GM18861 (cell line): ENCODE results near the gene NEURL1.

Source experiments
- ATAC-seq: cut with Tn5 transposase; IDR thresholded peaks from one replicate; pipeline ENCODE4 v1.9.1; 2021; ENCODE audit not compliant: unreplicated experiment

Gene NEURL1

DNA sequence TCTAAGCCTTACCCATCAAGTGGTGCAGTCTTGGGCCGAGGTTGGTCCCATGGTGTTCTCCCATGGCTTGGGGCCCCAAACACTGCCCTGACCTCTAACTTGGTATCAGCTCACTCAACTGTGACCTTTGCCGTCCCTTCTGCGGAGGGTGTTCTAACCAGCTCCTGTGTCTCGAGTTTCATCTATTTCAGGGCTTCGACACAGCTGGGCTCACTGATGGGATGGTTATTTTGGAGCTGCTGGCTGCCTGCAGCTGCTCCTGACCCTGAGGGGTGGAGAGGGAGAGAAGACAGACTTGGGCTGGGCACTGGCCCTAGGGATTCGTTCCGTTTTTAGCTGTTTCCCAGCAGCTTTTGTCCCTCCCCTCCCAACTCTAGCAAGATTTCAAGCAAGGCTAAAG lies 86.9 kb downstream of the NEURL1 start:
- ATAC-seq = no peak

DNA sequence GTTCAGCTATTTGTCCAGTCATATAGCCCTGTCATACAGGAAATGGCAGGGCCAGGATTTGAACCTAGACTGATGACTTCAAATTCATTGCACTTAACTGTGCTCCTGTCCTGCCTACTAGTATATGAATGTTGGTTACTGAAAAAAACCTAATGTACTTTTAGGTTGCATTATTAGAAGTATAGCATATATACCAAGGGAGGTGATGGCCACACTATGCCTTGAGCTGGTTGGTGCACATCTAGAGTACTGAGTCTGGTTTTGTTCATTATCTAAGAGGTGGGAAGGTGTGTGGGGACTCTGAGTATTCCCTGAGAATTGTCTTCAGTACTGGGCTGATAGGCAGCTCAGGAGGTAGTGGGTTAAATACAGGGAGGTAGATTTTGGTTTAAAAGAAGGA lies 88.0 kb downstream of the NEURL1 start:
- no peak for ATAC-seq

DNA sequence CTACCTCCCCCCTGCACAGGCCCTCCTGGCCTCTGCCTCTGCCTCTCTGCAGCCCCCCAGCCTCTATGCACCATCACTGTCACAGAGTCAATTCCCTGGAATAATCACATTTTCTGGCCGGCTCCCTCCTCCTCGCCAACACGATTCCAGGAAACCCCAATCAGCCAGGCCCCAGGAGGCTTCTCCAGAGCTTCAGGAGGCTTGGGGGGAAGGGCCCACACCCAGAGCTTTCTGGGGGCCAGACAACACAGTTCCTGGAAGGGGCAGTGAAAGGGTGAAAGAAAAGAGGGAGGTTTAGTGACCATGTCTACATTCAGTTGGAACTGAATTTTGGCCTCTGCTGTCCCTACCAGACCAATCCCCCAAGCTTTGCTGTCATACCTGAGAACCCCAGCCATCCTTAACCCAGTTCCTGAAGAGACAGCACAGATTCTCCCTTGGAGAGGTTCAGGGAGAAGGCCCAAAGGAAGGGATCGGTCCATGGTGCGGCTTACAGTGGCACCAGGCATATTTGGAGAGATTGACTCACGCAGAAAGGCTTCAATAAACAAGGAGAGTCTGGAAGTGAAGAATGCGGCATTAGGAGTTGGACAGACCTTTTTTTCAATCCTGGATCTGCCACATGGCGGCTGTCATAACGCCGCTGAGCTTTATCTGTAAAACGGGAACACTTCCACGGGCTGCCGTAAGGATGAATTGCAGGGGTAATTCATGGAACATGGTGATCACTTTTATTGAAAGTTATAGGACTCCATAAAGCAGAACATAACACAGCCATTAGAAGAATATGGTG lies 89.0 kb downstream of the NEURL1 start:
- no peak for ATAC-seq

DNA sequence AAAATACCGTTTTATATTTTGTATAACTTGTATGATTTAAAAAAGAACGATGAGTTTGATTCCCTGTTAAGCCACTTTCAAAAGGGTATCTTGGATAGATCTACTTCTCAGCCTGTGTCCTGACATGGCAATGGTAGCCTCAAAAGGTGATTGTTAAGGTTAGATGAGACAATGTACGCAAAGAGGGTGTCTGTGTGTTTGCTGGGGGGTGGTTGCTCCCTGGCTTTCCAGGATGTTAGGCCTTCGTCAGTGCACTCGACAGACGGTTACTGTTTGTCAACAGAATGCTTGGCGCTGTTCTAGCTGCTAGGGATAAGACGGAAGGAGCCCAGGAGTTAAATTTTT lies 90.3 kb downstream of the NEURL1 start:
- ATAC-seq = no peak

DNA sequence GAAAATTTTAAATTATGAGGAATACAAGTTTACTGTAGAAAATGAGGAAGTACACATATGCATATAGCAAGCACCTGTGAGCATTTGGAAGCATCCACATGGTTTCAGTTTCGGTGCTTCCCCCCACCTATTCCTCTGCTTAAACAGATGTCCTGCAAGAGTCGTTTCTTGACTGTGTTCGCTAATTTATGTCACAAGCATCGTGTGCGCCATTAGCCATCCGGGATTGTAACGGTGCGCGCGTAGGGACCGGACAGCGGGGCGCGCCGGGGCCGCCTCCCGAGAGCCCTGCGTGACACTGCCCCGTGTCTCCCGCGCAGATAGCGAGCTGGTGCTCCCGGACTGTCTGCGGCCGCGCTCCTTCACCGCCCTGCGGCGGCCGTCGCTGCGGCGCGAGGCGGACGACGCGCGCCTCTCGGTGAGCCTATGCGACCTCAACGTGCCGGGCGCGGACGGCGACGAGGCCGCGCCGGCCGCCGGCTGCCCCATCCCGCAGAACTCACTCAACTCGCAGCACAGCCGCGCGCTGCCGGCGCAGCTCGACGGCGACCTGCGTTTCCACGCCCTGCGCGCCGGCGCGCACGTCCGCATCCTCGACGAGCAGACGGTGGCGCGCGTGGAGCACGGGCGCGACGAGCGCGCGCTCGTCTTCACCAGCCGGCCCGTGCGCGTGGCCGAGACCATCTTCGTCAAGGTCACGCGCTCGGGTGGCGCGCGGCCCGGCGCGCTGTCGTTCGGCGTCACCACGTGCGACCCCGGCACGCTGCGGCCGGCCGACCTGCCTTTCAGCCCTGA lies 90.9 kb downstream of the NEURL1 start:
- ATAC-seq = no peak

DNA sequence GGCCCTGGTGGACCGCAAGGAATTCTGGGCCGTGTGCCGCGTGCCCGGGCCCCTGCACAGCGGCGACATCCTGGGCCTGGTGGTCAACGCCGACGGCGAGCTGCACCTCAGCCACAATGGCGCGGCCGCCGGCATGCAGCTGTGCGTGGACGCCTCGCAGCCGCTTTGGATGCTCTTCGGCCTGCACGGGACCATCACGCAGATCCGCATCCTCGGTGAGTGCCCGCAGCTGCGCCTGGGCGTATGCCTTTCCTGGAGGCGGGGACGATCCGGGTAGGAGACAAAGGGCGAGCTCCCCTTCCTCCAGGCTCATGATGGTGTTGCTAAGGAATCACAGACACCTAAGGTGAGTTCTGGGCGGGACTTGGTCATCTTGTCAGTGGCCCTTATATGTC lies 91.5 kb downstream of the NEURL1 start:
- no peak for ATAC-seq

DNA sequence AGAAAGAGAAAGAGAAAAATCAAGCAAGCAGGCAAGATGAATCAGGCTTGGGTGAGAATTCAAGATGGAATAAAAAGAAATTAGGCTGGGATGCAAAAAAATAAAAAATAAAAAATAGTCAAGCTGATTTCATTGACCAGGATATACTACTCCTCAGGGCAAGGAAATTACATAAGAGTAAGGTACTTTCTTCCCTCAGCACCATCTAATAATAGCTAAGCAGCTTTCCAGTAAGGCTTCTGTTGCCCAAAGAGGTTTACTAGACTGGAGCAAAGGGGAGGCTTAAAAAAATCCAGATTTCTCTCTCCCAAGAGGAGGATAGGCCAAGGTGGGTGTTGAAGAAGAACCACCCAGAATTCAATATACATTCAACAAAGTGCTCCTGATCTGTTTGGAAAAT lies 93.6 kb downstream of the NEURL1 start:
- ATAC-seq = no peak

DNA sequence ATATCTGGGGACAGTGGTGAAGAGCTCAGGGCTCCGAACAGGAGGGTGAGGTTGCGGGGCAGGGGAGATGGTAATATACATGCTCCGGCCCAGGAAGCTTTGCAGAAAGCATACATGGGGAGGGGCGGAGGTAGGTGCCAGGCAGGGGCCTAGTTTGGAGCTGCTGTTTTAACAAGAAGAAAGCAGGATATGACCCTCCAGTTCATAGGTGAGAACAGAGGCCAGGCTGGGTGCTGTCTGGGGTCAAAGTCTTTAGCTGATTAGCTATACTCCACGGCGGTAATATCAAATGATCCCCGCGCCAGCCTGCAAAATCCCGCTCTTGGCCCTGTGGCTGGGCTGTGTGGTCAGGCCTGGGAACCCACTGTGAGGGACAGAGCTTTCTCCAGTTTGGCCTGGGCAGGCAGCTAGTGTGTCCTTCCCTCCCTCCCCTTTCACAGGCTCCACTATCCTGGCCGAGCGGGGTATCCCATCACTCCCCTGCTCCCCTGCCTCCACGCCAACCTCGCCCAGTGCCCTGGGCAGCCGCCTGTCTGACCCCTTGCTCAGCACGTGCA lies 95.6 kb downstream of the NEURL1 start:
- ATAC-seq = no peak

DNA sequence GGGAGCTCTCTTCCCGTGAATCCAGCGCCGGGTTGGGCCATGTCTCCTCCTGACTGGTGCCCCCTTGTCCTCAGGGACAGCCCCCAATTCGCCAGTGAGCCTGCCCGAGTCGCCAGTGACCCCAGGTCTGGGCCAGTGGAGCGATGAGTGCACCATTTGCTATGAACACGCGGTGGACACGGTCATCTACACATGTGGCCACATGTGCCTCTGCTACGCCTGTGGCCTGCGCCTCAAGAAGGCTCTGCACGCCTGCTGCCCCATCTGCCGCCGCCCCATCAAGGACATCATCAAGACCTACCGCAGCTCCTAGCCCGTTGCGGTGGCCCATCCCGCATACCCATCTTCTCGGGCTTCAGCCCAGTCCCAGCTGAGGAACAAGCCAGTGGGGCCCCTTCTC lies 96.6 kb downstream of the NEURL1 start:
- ATAC-seq = no peak

DNA sequence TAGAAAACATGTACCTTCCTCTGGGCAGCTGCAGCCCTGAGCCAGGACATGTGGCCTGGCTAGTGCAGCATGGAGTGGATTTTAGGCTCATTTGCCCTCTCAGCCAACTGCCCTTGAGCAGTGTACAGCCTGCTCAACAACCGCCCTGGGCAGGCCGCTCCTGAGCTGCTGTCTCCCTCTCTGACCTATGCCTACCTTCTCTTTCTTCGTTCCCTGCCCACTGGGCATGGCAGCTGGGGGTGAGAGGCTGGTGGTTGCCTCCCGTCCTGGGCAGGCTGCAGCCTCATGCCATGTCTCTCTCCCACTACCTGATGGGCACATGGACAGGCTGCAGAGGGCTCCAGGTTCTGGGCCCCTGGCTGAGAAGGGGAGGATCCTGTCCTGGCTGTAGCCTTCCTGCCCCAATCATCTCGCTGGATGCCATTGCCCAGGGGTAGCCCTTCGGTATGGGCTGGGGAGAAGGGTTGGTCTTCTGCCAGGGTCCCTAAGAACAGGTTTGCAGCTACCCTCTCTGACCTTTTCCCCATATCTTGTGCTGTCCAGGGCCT lies 97.3 kb downstream of the NEURL1 start:
- ATAC-seq = no peak

DNA sequence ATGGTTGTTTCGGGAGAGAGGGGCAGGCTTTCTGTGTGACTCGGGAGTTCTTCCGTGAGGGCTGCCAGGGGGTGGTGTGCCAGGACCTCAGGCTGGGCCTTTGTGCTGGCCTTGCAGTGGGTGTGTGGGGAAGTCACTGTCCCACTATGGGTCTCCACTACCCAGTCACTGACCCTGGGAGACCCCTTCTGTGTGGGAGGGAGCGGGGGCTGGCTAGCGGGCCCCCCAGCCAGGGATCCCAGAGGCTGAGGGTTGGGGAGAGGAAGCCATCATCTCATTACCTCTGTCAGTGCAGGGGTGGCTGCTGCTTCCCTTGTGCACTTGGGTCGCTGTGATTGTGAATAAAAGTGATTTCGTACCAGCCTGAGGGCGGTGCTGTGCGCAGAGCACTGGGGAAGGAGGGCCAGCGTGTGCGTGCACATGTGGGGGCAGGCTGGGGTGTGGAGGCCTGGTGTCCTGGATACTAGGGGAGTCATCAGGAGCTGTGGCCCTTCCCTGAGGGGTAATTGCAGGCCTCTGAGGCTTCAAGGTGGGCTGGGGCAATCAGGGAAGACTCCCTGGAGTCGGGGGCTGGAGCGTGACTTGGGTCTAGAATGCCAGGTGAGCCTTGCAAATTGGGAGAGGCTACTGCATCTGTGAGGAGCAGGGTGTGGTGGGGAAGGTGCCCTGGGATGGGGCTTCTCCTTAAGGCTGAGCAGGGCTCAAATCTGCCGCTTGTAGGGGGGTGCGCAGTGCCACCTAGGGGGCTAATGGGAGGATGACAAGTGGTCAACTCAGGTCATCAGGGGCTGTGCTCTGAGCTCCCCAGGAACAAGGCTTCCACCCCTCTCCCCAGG lies 98.9 kb downstream of the NEURL1 start:
- ATAC-seq = no peak

DNA sequence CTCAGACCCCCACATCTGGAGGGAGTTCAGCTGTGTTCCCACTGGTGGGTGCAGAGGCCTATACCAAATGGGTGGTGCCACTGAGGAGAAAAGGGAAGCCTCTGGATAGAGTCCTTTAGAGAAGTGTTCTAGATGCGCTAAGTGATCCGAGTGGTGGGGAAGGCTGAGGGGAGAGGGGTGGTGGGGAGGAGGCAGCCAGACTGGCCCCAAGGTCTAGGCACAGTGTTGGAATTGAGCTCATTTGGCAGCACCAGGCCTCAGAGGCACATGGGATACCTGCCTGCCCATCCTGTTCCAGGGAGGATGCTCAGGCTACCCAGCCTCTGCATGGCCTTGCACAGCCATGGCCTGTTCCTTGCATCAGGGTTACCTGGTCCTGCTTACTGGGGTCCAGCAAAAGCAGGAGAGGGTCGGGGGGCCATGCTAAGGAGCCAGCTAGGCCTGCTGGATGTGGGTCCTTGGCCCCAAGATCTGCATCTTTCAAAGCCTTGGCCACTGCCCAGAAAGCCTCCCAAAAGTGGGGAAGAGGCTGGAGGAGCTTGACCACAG lies 99.6 kb downstream of the NEURL1 start:
- no peak for ATAC-seq

DNA sequence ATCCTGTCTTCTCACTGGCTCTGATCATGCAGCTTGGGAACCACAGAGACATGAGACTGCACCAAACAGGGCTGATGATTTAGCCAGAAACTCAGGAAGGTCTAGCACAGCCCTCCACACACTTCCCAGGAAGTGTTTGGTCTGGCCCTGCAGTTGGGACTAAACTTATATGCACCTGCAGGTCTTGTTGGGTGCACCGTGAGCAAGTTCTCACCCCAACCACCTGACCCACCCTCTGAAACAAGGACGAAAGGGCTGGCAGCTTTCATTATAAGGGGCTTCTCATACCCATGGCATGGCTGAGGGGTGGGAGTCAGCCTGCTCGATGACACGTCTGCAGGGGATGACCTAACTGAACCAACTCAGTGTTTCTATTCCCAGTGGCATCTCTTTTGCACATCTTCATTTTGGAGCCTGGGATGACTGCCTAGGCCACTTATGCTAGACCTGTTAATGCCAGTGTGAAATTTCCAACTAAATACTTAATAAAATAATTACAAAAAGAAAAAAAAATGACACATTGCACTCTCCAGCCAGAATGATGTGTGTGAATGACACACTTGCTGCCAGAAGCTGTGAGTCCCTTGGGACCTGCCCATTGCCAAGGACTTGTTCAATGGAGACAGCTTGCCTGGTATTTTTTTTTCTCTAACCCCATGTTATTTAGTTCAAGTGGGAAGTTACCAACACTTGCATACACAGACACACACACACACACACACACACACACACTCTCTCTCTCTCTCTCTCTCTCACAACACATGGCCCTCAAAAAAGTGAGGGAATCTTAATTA lies 102.6 kb downstream of the NEURL1 start:
- ATAC-seq = no peak

DNA sequence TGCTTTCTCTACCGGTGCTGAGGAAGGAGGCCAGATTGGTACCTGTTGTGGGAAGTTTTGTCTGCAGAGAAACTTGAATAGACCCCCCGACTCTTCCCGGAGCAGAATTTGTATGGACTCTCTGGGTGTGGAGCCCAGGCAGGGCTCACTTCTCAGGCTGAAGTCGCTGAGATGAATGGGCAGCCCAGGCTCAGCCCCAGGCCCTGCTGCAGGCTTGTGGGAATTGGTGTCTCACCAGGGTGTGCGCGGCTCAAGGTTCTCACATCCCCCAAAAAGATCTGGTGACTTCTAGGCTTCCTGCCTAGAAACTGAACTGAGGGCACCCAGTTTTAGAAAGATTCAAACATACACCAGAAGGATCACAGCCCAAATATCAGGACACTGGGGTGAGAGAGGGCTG lies 103.5 kb downstream of the NEURL1 start:
- ATAC-seq = no peak

DNA sequence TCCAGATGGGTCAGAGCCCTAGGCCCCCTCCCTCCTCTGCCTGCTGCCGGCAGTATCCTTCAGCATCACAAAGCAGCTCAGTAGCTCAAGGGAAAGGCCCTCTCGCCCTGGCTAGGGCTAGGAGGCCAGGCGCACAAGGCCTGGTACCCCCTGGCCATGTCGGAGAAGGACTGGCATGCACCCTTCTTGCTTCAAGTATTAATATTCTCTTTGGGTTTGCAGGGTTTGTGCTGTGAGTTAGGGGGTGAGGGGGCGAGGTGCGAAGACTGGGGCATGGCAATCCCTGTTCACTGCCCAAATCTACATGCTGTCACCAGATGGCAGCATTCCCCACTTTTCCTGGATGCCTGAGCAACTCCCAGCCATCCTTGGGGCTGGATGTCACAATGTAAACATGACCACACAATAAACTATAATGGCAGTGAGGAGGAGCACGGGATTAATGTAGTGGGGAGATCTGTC lies 105.2 kb downstream of the NEURL1 start:
- ATAC-seq = no peak

DNA sequence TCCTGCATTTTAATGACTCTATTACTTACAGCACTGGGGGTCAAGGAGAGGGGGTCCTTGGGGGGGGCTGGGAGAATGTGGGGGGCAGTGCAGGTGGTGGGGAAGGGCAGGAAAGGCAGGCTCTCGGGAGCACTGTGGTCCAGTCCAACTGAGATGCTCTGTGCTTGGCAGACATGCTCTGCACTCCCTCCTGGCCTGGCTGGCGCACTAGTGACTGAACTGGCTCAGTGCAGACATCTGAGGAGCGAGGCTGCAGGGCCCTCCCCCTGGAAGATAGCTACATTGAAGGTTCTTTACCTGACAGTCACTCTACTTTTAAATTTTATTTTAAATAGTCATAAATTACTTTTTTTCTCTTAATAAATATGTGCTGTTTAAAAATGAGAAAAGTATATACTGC lies 105.7 kb downstream of the NEURL1 start:
- no peak for ATAC-seq

DNA sequence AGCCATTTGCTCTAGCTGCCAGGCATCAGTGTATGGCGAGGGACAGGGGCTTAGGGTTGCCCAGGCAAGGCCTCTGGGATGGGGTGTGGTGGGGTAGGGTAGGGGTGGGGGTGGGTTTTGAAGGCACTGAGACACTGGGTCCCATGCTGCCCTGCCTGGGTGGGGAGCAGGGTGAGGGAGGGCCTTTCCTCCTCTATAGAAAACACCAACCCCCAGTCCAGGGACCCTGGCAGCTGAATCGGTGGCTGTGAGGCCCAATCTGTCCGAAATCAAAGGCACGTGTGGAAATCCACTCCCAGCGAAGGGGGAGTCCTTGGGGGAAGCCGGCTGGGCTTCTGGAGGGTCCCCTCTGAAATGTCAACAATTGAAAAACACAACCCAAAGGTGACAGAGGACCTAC lies 106.4 kb downstream of the NEURL1 start:
- ATAC-seq = no peak

DNA sequence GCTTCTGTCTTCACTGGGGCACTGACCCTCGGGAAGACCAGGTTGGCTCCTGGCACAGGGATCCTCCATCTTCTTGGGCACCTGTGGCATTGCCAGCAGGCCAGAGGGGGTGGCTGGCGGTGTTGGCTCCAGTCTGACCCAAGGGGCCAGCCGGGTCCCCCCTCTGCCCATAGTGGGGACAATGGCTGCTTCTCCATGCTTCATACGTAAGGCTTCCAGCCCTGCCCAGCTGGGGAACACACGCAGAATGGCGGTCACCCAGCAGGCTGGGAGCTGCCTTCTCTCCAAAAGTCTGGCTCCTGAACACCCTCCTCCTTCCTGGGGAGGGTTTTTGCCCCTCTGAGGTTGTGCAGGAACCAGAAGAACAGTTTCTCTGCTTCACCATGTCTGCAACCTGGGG lies 106.8 kb downstream of the NEURL1 start:
- ATAC-seq = no peak

DNA sequence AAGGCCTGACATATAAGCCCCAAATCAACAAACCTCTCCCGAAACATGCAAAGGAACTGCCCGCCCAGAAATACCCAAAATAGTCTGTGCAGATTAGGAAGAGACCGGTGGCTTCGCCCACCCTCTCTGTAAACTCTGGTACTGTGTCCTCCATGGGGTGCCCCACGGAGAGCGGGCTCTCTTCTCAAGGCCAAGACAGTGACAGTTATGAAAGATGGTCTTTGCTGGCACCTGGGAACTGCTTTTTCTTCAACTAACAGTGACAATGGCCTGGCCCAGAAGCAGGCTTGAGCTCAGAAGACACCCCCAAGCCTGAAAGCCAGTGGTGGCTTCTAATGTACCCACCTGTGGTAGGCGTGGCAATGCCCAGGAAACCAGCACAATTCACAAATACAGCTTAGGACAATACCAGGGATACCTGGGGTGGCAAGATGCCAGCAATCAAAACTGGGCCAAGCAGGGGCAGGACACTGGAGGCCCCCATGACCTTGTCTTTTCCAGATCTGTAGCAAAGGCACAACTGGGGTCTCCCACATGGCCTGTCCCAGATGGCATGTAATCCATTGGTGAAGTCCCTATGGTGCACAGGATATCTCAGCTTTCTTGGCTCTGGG lies 107.6 kb downstream of the NEURL1 start:
- no peak for ATAC-seq
